Stimulated activated CD8-positive, alpha-beta memory T cell treated with anti-CD3 and anti-CD28 coated beads, Interleukin-7, amount 100 ng/mL, for 4 hours (primary cell): ENCODE data around the gene MTHFR.

Source experiments
- DNase-seq, 2 donors: peaks; one replicate each; pipeline ENCODE4 v3.0.0-alpha.2; 2020; ENCODE audit warnings: low read depth in 2 of 2

MTHFR gene

DNA sequence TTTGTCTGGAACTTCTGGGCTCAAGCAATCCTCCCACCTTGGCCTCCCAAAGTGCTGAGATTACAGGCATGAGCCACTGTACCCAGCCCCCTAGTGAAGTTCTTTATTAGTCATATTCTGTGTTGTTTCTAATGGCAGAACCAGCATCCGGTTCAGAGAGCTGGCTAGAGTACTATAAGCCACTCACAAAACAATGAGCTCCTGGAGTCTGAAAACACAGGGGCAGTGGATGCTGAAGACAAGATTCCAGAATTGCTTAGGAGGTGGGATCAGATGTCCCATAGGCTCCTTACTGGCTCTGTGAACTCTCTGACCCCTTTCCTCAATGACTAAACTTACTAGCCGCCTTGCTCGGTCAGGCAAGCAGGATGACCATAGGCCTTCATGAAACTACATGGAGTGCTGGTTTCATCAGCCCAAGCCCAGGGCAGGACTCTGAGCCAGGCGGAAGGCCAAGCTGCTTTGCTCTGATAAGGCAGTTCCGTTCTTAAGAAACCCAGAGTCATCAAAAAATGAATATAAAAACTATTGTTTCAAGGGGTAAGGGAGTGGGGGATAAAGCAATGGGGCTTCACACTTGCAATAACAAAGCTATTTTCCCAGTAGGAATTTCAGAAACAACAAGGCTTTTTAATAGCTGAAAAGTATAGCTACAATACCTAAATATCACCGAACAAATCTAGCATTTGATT is 8.1 kb downstream of the MTHFR start:
- DNase-seq: no peak

- no peak for DNase-seq
Observed at GRCh38 chr1:11796036-11796828, 9.5 kb downstream of the MTHFR start.

- DNase-seq: no peak
Observed at GRCh38 chr1:11795238-11795890, 10.4 kb downstream of the MTHFR start.

GRCh38 chr1:11794446-11795237 is 11.1 kb downstream of the MTHFR start:
- no peak for DNase-seq

DNA sequence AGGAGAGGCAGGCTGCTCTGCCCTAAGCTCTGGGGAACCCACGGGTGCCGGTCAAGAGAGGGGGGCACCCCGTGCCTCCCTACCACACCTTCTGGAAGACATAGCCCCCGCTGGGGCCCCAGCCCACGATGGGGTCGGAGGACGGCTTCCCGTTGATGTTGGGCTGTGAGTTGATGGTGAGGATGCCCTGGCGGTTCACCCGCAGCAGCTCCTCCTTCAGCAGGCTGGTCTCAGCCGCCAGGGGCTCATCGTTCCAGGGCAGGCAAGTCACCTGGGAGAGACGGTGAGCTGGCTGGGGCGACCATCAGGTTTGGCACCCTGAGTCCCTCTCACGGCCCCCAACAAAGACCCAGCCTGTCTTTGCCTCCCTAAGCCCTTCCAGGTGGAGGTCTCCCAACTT is 11.9 kb downstream of the MTHFR start:
- DNase-seq: no peak

DNA sequence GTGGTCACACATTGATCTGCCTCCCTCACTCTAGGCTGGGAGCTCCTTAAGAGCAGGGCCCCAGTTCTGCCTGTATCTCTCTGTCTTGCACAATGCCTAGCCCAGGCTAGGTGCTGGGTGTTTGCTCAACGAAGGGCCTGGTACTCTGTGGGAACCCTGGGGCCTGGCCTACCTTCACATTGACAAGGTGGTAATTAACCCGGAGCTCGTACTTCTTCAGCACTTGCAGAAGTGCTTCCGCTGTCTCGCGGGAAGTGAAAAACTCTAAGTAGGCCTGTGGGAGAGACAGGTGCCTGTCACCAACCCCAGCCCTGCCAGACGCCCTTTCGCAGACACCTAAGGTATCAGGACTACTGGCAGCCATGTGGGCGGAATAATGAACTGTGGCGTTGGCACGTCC is 13.7 kb downstream of the MTHFR start:
- DNase-seq: no peak

- DNase-seq: no peak
Observed at GRCh38 chr1:11790880-11791715, 14.7 kb downstream of the MTHFR start.

DNA sequence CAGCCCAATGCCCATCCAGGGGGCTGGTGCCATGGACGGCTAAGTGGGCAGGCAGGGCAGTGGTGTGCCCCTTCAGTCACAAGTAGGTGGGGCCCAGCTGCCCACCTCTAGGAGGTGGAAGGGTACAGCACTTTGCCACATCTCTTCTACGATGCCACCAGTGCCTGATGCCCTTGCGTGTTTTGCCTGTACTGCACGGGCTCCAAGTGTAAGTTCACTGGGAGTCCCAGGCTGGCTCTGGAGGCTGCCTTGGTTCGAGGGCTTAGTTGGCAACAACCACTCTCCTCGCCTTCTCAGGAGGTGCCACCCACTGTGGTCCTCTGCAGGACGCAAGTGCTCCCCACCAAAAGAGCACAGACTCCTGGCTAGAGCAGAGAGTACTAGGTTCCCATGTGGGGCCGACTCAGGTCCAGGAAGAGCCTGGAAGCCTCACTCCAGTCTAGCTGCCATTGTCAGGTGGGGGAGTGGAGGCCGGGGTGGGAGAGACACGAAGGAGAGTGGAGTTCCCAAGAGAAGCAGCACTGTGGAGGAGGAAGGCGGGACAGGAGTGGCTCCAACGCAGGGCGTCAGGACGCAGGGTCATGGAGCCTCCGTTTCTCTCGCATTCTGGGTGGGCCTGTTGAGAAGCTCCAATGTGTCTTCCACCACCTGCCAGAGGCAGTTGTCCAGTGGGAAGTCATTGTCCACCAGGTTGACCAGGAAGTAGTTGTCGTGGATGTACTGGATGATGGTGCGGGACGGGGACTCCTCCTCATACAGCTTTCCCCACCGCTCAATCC is 15.5 kb downstream of the MTHFR start:
- no peak for DNase-seq

DNA sequence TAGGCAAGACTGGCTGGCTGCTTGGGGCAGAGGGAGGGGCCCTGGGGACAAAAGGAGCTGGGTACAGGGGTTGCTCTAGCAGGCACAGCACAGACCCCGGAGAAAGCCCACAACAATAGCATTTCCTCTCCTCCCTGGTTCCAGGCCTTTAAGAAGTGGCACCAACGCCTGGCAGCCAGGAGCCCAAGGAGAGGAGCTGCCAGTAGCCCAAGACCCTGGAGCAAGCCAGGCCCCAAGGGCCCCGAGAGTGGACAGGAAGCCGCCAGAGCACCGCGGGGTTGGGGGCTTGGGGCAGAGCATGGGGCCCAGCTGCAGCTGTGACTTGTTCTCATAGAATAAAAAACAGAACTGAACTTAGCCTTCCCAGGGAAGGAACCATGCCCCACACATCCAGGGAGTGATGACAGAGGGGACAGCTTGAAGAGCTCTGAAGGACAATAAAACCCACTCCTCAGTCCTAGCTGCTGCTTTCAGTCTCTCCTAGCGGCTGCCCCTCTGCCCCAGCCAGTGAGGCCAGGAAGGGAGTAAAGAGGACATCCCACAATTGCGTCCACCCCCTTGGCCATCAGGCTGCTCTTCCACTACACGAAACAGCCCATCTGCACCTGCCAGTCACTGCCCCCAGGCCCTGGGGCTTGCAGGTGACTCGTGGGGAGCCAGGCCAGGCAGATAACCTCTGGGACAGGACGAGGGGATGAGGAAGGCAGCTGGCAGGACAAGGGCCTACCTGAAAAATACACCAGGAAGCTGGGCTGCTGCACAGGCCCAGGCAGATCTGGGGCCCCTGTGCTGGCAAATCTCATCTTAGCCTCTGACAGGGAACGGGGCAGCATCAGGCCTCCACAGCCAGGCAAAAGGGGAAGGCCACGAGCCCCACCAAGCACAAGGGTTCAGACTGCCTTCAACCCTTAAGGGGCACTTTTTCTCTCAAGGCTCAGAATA is 16.4 kb downstream of the MTHFR start:
- DNase-seq: no peak

DNA sequence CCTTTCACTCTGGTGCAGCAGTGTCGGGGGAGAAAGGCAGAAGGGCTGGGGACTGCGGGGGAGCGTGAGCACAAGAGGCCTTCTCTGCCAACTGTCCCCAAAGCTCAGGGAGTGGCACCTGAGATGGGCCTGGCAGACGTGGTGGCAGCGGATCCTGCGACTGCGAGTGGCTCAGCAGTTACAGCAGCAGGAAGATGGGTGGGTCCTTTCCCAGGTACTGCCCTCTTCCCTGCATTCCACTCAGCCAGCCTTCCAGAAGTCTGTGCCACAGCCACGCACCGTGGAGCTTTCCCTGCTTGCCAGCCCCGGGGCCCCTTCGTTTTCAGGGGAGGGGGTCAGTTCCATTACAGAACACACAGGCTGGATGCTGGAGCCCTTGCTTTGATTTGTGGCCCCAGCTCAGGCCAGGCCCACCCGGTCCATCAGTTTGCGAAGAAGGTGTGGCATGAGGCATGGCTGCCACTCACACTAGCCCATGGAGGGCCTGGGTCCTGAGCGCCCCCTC is 17.2 kb downstream of the MTHFR start:
- DNase-seq: no peak

DNA sequence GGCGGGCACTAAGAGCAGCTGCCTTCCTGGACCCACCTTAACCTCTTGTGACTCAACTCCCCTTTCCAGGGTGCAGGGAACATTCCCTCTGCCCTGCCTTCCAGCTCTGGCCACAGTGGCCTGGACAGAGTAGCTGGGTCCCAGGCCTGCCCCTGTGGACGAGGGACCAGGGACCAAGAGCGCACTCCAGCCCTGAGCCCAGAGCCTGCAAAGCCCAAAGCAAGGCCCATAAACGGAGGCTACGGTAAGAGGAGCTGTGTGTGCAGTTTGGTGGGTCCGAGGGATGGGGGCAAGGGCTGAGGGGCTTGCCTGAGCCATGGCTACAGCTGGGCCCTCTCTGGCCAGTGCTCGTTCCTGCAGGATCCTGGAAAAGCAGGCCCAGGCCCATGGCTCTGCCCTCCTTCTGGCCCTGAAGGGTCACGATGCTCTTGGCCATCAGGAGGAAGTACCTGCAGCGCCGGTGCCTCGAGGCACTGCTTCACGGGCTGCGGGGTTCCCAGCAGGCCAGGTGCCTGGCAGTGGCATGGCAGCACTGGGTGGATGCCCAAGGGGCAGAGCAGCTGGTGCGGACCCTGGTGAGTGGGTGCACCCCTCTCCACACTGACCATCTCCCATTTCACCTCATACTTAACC is 17.8 kb downstream of the MTHFR start:
- DNase-seq: no peak

DNA sequence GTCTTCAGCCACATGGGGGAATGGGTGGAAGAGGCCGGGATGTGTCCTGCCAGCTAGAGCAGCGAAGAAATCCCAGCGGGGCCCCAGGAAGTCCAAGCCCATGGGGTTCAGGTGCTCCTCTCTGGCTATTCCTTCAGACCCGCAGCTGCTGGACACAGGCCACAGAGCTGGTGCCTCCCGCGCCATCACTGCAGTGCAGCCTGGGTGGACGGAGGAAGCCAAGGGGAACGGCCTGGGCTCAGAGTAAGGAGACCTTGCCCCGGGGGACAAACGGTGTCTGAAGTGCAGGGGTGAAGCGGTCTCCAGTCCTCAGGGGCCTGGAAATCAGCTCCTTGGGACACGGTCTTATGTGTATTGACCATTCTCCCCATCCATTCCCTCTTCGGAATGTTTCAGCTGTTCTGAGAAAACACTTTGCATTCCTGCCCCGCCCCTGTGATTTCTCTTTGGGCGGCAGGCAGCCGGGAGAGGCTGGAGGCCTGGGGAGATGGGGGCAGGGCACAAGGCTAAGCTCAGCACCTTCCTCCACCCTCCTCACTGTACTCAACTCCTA is 18.4 kb downstream of the MTHFR start:
- no peak for DNase-seq

DNA sequence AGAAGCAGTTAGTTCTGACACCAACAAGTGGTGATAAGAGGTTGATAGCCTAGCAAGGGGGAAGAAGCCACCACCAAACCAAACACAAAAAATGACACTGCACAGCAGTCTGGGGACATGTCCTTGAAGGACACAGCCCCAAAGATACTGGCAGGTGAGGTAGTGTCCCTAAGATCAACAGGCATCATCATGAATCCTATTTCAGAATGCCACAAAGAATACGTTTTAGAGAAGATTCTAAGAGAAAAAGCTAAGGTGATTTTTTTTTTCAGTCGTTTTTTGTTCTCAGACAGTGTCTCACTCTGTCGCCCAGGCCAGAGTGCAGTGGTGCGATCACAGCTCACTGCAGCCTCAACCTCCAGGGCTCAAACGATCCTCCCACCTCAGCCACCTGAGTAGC is 19.6 kb downstream of the MTHFR start:
- DNase-seq: no peak

- DNase-seq: peak in 1 of 2 donors; percentile 26
Observed at GRCh38 chr1:11784993-11785769, 20.6 kb downstream of the MTHFR start.

GRCh38 chr1:11784256-11784992 is 21.3 kb downstream of the MTHFR start:
- DNase-seq: no peak

- no peak for DNase-seq
Observed at GRCh38 chr1:11783556-11783955, 22.2 kb downstream of the MTHFR start.
